ENCODE measurements around the gene CHRNE.
"Not testable (repeated sequence)": the region's sequence is repeated elsewhere in the genome, so short reads cannot be mapped to it uniquely, and the experiment has no call there.

CHRNE gene

GRCh38 chr17:4908301-4908700 is 5.4 kb upstream of the CHRNE start:
- no peak overlapping the region for H3K4me3 ChIP-seq (ENCODE audit: low read depth, low read length)

- H3K4me3 ChIP-seq (ENCODE audit: low read depth, low read length): not testable (repeated sequence)
These were observed 3.7 kb upstream of the CHRNE start for GRCh38 chr17:4906642-4907041.

GRCh38 chr17:4902540-4902939 is 358 bp downstream of the CHRNE start:
- no peak overlapping the region for H3K4me3 ChIP-seq (ENCODE audit: low read depth, low read length)

- H3K4me3 ChIP-seq (ENCODE audit: low read depth, low read length): no peak overlapping the region
These were observed 1.1 kb downstream of the CHRNE start for GRCh38 chr17:4901648-4902344.

- no peak overlapping the region for H3K4me3 ChIP-seq (ENCODE audit: low read depth, low read length)
These were observed 1.7 kb downstream of the CHRNE start for GRCh38 chr17:4901108-4901647.

GRCh38 chr17:4900231-4901107 is 2.4 kb downstream of the CHRNE start:
- no peak overlapping the region for H3K4me3 ChIP-seq (ENCODE audit: low read depth, low read length)

GRCh38 chr17:4899341-4900230 is 3.3 kb downstream of the CHRNE start, which contains the start of gene C17orf107:
C17orf107 (plus strand) TSS chr17:4899536; CDS start chr17:4899763, 227 bp downstream.
- peak within 1 kb of the TSS; percentile 50 for H3K4me3 ChIP-seq (ENCODE audit: low read depth, low read length)

- H3K4me3 ChIP-seq (ENCODE audit: low read depth, low read length): peak overlapping the region; percentile 50
These were observed 4.0 kb downstream of the CHRNE start for GRCh38 chr17:4898927-4899326.

- no peak overlapping the region for H3K4me3 ChIP-seq (ENCODE audit: low read depth, low read length)
These were observed 4.5 kb downstream of the CHRNE start for GRCh38 chr17:4898351-4898750.

- no peak overlapping the region for H3K4me3 ChIP-seq (ENCODE audit: low read depth, low read length)
These were observed 5.1 kb downstream of the CHRNE start for GRCh38 chr17:4897785-4898184.

GRCh38 chr17:4897198-4897687 is 5.7 kb downstream of the CHRNE start:
- H3K4me3 ChIP-seq (ENCODE audit: low read depth, low read length): no peak overlapping the region

GRCh38 chr17:4896332-4897197 is 6.3 kb downstream of the CHRNE start:
- H3K4me3 ChIP-seq (ENCODE audit: low read depth, low read length): no peak overlapping the region

GRCh38 chr17:4895657-4896331 is 7.1 kb downstream of the CHRNE start:
- no peak overlapping the region for H3K4me3 ChIP-seq (ENCODE audit: low read depth, low read length)

GRCh38 chr17:4895121-4895520 is 7.8 kb downstream of the CHRNE start:
- H3K4me3 ChIP-seq (ENCODE audit: low read depth, low read length): no peak overlapping the region

- no peak overlapping the region for H3K4me3 ChIP-seq (ENCODE audit: low read depth, low read length)
These were observed 9.0 kb downstream of the CHRNE start for GRCh38 chr17:4893721-4894560.

- no peak overlapping the region for H3K4me3 ChIP-seq (ENCODE audit: low read depth, low read length)
These were observed 9.6 kb downstream of the CHRNE start for GRCh38 chr17:4893272-4893671.

GRCh38 chr17:4892499-4893221 is 10.2 kb downstream of the CHRNE start:
- H3K4me3 ChIP-seq (ENCODE audit: low read depth, low read length): no peak overlapping the region
